HFF-Myc (cell line): ENCODE measurements around the gene NABP2.
"Not testable (repeated sequence)": the region's sequence is repeated elsewhere in the genome, so short reads cannot be mapped to it uniquely, and the experiment has no call there.

Experiments used
- DNase-seq: peaks from one replicate; pipeline ENCODE4 v3.0.0-alpha.2; 2011; ENCODE audit warnings: low read depth; ENCODE audit errors: extremely low read depth
- H3K4me3 ChIP-seq: replicated peaks from 2 replicates; pipeline ENCODE4 v1.5.1; 2011; ENCODE audit warnings: low read depth, mild to moderate bottlenecking, control low read depth, low read length
- CTCF ChIP-seq: IDR thresholded peaks from 2 replicates; pipeline ENCODE4 v1.5.1; 2012; ENCODE audit warnings: mild to moderate bottlenecking, low read depth, low read length, control low read depth; ENCODE audit errors: missing control alignments

The NABP2 gene

GRCh38 chr12:56266693-56267442, 42.7 kb downstream of the NABP2 start, which contains the start of gene COQ10A:
Gene COQ10A (plus strand): TSS chr12:56266942. CDS start chr12:56267119, 177 bp downstream.
- peak; percentile 66 for TF ChIP-seq CTCF
- peak; percentile 59 for DNase-seq
- peak within 1 kb of the TSS; percentile 56 for H3K4me3 ChIP-seq

- no peak for DNase-seq
- TF ChIP-seq CTCF: no peak
These were observed 43.4 kb downstream of the NABP2 start for GRCh38 chr12:56267443-56268071.

GRCh38 chr12:56271031-56271430, 46.9 kb downstream of the NABP2 start:
- DNase-seq: no peak
- peak; percentile 56 for TF ChIP-seq CTCF
- H3K4me3 ChIP-seq: no peak overlapping the region

More at GRCh38 chr12:56267443-56268071, 43.4 kb downstream of the NABP2 start:
- peak overlapping the region; percentile 56 for H3K4me3 ChIP-seq

- H3K4me3 ChIP-seq, DNase-seq: not testable (repeated sequence)
These were observed 48.3 kb downstream of the NABP2 start for GRCh38 chr12:56272468-56272867.

- TF ChIP-seq CTCF: no peak
- DNase-seq: no peak
- no peak overlapping the region for H3K4me3 ChIP-seq
These were observed 50.2 kb downstream of the NABP2 start for GRCh38 chr12:56274299-56274698.

GRCh38 chr12:56278905-56279304, 54.8 kb downstream of the NABP2 start:
- no peak for TF ChIP-seq CTCF
- no peak overlapping the region for H3K4me3 ChIP-seq
- DNase-seq: no peak
